ENCODE results near the gene CPEB2. TPM values are rescaled to one million over a fixed set of nuclear protein-coding genes. Genes with fewer than 3 reads are reported as not detected.

CPEB2 gene
- total RNA-seq, 4 donors from 2014 or later: 10.7 to 25.9 (median 19.8) TPM

DNA sequence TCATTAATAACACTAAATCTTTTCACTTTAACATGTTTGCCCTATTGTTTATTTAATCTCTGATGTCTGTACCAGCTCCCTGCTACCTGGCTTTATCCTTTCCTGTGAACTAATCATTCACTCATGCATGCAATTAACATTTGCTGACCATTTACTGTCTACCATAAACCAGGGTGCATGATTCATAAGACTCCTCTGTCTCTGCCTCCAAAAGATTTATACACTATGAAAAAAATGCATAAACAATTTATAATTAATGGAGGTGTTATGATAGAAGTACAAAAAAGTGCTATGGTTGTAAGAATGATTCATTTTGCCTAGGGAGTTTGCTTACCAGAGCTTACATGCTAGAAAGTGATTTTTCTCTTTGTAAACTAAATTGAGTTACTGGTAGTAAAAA, 24.5 kb upstream of the CPEB2 start:
- H3K9me3 ChIP-seq: no peaks in the 10 kb centered on the region
- no peak for TF ChIP-seq POLR2A (IDR thresholded peaks at IDR 0.05)
- TF ChIP-seq, protein P1, sequence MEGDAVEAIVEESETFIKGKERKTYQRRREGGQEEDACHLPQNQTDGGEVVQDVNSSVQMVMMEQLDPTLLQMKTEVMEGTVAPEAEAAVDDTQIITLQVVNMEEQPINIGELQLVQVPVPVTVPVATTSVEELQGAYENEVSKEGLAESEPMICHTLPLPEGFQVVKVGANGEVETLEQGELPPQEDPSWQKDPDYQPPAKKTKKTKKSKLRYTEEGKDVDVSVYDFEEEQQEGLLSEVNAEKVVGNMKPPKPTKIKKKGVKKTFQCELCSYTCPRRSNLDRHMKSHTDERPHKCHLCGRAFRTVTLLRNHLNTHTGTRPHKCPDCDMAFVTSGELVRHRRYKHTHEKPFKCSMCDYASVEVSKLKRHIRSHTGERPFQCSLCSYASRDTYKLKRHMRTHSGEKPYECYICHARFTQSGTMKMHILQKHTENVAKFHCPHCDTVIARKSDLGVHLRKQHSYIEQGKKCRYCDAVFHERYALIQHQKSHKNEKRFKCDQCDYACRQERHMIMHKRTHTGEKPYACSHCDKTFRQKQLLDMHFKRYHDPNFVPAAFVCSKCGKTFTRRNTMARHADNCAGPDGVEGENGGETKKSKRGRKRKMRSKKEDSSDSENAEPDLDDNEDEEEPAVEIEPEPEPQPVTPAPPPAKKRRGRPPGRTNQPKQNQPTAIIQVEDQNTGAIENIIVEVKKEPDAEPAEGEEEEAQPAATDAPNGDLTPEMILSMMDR (IDR thresholded peaks at IDR 0.05): no peak
- DNase-seq: no peak
- H3K27ac ChIP-seq: no peak overlapping the region
- no peaks in the 10 kb centered on the region for H3K4me1 ChIP-seq
- H3K27me3 ChIP-seq: no peaks in the 10 kb centered on the region
- H3K36me3 ChIP-seq: no peaks in the 10 kb centered on the region
- H3K4me3 ChIP-seq: no peak overlapping the region

DNA sequence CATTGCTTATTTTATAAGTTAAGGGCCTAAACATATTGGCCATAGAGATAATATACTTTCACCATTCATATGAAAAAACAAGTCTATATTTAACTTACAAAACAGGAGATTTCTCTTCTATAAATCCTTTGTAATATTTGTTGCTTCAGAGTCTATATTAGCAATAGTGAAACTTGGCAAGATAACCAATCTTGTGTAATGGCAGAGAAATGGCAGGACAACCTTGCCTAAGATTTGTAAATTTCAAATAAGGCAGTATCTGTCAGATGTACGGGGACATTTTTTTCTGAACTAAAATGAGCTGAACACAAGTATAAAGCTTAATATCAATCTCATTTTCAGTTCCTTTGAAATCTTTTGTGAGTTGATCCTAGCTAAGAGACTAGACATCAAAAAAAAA, 17.8 kb upstream of the CPEB2 start:
- Histone ChIP-seq H3K27ac (no peak overlapping the region), H3K4me3 (no peak overlapping the region), H3K36me3 (no peaks in the 10 kb centered on the region), H3K9me3 (no peaks in the 10 kb centered on the region), H3K4me1 (no peaks in the 10 kb centered on the region), H3K27me3 (no peaks in the 10 kb centered on the region)
- DNase-seq: no peak
- TF ChIP-seq, protein P1 (IDR thresholded peaks at IDR 0.05): no peak
- no peak for TF ChIP-seq POLR2A (IDR thresholded peaks at IDR 0.05)

DNA sequence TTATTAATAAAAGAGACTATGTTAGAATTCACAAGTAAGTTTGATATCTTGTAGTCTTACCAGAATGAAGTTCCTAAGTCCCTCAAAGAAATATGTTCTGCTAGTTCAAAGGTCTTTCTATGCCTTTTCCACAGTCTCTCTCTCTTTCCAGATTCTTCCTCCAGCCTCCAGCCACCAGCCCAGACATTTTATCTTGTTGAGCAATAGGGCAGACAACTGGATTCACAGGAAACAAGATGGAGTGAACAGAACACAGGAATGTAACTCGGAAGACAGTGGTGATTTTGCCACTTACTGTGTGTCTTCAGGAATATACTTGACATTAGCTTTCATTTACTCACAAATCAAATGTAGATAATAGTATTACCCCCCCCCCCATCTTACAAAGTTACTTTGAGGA, 17.1 kb upstream of the CPEB2 start:
- DNase-seq: no peak
- Histone ChIP-seq H3K27me3 (no peaks in the 10 kb centered on the region), H3K27ac (no peak overlapping the region), H3K9me3 (no peaks in the 10 kb centered on the region), H3K36me3 (no peaks in the 10 kb centered on the region), H3K4me1 (no peaks in the 10 kb centered on the region), H3K4me3 (no peak overlapping the region)
- no peak for TF ChIP-seq POLR2A (IDR thresholded peaks at IDR 0.05)
- TF ChIP-seq, protein P1 (IDR thresholded peaks at IDR 0.05): no peak

DNA sequence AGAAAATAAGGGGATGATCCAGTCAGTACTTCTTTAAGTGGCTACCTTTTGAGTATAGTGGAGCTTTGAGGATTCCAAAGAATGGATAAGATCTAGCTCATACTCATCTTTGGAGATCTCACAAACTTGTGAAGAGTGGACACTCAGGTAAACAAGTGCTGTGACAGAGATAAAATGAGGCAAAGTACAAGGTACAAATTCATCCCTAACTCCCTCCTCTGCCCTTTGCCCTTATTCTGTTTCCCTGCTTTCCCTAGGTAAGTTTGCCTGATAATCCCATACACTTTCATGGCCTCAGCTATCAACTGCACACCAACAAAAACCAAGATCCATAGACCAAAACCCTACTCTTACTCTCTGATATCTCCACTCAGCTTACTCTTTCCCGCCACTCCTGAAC, 16.4 kb upstream of the CPEB2 start:
- Histone ChIP-seq H3K36me3 (no peaks in the 10 kb centered on the region), H3K27ac (no peak overlapping the region), H3K27me3 (no peaks in the 10 kb centered on the region), H3K9me3 (no peaks in the 10 kb centered on the region), H3K4me3 (no peak overlapping the region), H3K4me1 (no peaks in the 10 kb centered on the region)
- no peak for TF ChIP-seq POLR2A (IDR thresholded peaks at IDR 0.05)
- TF ChIP-seq, protein P1 (IDR thresholded peaks at IDR 0.05): no peak
- no peak for DNase-seq

DNA sequence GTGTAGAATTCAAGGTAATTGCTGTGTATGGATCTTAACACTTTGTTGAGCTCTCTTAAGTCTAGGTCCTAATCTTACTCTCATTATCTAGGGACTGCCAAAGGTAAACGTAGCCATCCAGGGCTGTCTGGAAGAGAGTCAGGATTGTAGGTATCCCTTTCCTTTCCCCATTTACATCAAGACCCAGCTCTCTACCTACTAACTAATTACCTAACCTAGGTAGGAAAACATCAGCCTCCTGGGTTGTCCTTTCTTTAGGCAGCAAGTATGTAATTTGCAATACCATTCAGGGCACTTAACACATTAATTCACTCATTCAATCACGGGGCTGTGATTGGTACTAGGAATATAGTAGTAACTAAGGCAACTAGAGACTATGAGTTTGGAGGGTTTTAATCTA, 15.2 kb upstream of the CPEB2 start:
- Histone ChIP-seq H3K4me3 (no peak overlapping the region), H3K9me3 (no peaks in the 10 kb centered on the region), H3K36me3 (no peaks in the 10 kb centered on the region), H3K27me3 (no peaks in the 10 kb centered on the region), H3K4me1 (no peaks in the 10 kb centered on the region), H3K27ac (no peak overlapping the region)
- TF ChIP-seq POLR2A (IDR thresholded peaks at IDR 0.05): no peak
- TF ChIP-seq, protein P1 (IDR thresholded peaks at IDR 0.05): no peak
- DNase-seq: no peak

DNA sequence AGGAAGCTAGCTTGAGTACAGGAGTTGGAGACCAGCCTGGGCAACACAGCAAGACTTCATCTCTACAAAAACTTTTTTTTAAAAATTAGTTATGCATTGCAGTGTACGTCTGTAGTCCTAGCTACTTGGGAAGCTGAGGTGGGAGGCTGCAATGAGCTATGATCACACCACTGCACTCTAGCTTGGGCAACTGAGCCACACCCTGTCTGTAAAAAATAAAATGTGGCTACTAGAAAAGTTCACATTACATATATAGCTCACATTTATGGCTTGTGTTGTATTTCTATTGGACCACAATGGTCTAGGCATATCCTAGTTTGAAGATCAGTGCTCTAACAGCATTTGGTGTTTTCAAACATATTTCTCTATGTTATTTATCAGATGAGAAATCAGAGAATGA, 11.8 kb upstream of the CPEB2 start:
- Histone ChIP-seq H3K4me3 (no peak overlapping the region), H3K9me3 (no peaks in the 10 kb centered on the region), H3K27ac (no peak overlapping the region), H3K27me3 (no peaks in the 10 kb centered on the region), H3K36me3 (no peaks in the 10 kb centered on the region), H3K4me1 (no peaks in the 10 kb centered on the region)
- no peak for TF ChIP-seq POLR2A (IDR thresholded peaks at IDR 0.05)
- TF ChIP-seq, protein P1 (IDR thresholded peaks at IDR 0.05): no peak
- no peak for DNase-seq
